HG03558 (cell line): ENCODE data around the gene ZBTB16.
"Not testable (repeated sequence)": the region's sequence is repeated elsewhere in the genome, so short reads cannot be mapped to it uniquely, and the experiment has no call there.

Experiments
- ATAC-seq: cut with Tn5 transposase; IDR thresholded peaks from one replicate; pipeline ENCODE4 v1.9.1; 2021; ENCODE audit warnings: moderate number of reproducible peaks; ENCODE audit not compliant: unreplicated experiment; ENCODE audit errors: extremely low read depth

Gene ZBTB16

DNA sequence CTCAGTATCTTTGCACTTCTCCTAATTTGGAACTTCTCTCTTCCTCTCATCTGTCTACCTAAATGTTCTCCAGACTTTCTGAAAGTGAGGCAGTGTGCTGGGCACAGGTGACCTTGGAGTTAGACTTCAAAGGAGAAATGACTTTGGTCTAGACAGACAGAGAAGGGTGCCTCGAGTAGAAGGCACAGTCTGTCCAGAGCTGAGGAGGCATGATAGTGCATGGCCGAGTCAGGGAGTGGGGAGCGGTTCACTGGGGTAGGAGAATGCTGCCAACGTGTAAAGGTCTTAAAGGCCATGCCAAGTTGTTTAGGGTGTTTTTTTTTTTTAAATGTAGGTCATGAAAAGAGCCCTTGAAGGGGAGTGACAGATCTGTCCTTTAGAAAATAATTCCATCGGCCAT lies 17.3 kb upstream of the ZBTB16 start:
- ATAC-seq, result no peak

DNA sequence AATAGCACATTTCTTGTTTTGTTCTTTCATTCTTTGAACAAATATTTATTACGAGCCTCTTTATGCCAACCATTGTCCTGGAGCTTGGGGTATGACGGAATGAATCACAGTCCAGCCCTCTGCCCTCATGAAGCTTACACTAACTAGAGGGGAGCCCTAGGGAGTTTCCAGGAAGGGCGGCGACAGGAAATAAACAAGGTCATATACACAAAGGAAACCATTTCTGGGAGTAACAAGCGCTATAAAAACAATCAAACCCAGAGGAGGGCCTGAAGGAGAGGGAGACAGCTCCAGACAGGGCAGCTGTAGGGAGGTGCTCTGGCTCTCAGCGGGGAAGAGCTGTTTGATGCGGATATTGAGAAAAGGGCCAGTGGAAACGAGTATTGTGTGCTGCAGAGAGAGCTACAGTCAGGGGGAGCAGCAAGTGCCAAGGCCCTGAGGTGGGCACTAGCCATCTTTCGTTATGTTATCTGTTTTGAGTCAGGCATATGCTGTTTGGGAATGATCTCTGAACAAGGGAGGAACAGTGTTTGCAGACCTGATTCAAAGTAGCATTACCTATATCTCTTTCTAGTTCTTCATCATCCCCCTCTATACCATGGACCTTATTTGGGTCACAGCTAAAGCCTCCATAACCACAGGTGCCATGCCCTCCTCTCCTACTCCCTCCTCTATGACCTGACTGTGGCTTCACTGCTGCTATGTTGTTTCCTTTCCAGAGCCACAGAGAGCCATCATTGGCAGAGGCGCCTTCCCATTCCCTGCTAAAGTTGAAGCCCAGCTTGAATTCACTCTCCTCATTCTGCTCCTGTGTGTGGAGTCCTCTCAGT lies 15.3 kb upstream of the ZBTB16 start:
- no peak for ATAC-seq

DNA sequence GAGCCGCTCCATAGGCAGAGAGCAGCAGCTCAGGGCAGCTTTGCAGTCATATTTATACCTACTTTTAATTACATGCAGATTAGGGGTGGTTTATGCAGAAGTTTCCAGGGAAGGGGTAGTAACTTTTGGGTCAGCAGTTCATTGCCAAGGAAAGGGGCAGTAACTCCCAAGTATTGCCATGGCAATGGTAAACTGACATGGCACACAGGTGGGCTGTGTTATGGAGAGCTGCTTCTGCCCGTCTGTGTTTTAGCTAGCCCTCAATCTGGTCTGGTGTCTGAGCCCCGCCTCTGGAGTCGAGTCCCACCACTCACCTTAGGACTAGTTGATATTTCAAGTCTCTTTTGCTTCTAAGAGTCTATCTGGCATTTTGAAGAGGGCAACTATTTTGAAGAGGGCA lies 12.2 kb upstream of the ZBTB16 start:
- no peak for ATAC-seq

DNA sequence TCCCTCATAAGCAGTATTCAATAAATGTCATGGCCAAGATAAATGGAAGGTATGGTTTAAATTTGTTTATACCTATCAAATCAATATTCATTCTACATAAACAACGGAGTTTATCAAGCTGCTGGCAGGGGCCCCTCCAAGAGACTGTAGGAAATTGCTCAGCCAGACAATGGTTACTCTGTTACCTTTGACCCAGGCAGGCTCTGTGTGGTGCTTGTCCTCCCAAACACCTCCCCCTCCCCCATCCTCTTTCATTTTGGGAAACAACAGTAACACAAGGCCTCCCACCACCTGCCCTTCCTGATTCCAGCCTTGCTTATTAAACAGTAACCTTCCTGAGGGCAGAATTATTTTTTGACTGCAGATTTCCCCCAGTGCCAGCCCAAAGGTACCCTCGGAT lies 10.5 kb upstream of the ZBTB16 start:
- no peak for ATAC-seq

DNA sequence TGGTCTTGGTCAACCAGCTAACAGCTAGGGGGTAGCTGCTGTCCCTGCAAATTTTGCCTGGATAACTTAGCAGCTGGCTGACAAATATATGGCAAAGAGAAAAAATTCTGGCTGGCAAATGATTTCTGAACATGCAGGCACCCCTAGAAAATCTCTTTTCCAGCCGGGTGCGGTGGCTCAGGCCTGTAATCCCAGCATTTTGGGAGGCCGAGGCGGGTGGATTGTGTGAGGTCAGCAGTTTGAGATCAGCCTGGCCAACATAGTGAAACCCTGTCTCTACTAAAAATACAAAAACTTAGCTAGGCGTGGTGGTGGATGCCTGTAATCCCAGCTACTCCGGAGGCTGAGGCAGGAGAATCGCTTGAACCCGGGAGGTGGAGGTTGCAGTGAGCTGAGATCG lies 9.7 kb upstream of the ZBTB16 start:
- not testable (repeated sequence) for ATAC-seq

DNA sequence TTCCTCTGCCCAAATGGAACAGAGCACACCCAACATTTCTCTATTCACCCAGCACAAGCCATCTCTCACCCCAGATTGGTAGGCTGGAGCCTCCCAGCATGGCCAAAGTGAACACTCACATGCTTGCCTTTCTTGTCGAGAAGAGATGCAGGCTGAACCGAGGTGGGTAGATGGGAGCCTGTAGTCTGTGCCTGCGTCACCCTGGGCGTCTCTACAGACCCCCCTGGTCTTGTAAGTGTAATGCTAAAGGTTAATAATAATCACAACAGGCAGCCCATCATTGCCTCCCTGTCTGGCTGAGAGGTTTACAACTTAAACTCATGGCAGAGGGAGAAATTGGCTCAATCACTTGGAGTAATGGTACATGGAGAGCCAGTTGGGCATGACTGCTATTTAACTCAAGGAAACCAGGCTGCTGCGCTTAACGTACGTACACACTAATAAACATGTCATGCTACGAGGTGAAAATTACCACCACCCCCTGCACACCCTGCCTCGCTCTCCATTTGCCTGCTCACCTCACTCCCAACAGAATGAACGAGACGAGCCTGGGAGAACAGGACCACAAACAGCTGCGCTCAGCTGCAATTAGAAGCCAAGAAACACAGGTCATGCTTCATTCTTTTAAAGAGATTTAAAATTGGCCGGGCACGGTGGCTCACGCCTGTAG lies 9.1 kb upstream of the ZBTB16 start:
- no peak for ATAC-seq

DNA sequence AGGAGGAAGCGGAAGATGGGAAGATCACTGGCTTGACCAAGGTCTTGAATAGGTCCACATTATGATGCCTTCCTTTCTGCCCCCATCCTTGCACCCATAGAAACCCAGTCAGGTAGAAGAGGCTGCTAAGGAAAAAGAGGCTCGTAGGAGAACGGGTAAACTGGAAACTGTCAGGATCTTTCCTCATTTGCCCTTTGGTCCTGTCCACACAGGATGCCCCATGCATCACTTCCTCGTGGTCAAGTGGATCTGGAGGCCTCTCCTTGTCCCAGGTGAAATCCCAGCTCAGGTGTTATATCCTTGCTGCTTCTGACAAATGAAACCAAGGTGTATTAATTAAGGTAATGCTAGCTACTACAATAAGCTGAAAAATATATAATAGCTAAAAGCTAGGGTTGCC lies 8.0 kb upstream of the ZBTB16 start:
- ATAC-seq, result no peak

DNA sequence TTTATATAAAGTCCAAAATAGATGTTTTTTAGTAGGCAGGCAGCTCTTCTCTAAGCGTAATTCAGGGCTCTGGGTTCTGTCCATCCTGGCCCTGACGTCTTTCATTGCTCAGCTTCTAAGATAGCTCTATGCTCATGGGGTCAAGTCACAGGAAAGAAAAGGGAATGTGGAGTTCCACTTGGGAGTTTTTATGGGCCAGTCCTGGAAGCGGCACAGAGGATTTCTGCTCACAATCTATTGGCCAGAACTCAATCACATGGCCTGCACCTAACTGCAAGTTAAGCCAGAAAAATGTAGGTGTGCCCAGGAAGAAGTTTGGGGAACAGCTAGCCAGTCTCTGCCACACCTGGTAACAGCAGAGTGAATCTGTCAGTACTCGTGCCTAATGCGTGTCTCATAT lies 7.4 kb upstream of the ZBTB16 start:
- no peak for ATAC-seq

DNA sequence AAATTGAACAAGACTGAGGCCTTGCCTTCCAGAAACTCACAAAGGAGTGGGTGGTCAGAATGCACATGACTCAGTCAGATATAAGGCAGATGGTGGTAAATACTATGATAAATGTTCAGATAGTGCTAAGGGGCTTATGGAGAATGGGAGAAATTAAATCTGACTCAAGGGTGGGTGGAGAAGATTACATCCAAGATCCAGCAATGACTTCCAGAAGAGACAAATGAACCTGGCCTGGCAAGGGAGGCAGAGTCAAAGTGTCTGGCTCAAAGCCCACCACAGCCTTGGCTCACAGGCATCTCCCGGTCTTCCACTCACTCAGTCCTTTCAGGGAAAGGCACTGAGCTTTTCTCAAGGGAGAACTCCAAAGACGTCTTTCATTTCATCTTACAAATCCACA lies 6.1 kb upstream of the ZBTB16 start:
- ATAC-seq, result no peak

DNA sequence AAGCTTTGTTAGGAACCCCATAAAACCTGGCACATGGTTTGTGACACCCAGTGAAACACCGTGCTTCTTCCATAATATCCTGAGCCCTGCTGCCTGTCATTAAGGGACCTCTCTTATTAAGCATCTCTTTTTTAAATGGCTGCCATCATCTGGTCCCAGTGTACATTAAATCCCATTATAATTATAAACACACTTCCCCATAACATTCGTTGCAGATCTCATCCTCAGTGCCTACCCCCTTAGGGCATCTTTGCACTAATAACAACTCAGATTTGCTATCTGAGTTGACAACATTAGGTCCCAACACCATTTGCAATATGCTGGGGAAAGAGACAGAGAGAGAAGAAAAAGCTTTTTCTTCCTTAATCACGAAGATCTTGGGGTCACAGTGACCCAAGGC lies 4.7 kb upstream of the ZBTB16 start:
- ATAC-seq, result no peak

DNA sequence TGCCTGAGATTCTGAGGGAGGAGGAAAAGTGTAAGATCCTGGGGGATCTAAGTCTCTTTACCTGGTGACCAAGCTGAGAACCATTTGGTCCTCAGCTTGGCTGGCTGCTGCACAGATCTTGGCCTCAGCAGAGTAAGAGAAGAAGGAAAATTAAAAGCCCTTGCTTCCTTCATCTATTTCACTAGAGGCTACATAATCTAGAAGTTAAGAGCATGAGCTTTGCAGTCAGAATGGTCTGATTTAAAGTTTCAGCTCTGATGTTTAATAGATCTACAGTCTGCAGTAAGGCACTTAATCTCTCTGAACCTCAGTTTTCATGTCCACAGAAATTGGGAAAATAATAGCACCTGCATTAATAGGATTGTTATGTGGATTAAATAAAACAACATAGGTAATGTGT lies 3.1 kb upstream of the ZBTB16 start:
- no peak for ATAC-seq

DNA sequence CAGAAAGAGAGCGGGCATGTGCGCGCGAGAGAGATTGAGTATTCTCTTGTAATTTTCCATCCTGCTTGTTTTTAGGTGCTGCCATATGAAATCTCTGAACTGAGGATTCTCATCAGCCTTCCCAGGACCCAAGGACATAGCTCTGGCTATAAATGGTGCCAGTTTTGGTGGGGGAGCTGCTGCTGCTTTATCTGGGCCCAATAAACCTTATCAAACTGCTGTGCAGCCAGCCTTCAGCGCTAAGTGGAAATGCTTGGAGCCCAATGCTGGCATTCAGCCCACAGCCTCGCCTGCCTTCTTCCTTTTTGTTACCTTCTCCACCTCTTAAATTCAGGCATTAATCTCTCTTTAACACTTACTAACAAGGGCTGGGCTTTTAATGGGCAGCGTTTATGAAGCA lies 2.4 kb upstream of the ZBTB16 start:
- no peak for ATAC-seq

DNA sequence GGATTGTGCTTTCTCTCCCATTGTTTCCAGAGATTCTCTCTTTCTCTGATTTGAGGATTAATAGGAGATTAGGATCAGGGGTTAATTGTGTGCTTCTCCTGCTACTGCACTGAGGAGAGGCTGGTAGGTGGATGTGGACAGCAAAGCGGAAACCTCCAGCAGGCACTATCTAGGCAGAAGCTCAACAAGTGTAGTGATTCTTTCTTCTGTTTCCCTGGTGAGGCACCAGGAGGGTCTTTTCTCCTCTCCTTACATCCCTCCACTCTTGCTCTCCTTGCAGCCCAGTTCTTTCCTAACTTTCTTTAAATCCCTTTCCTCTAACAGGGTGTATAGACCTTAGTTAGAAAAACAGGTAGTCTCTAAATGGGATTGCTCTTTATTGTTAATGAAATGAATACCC lies 1.9 kb upstream of the ZBTB16 start:
- no peak for ATAC-seq

DNA sequence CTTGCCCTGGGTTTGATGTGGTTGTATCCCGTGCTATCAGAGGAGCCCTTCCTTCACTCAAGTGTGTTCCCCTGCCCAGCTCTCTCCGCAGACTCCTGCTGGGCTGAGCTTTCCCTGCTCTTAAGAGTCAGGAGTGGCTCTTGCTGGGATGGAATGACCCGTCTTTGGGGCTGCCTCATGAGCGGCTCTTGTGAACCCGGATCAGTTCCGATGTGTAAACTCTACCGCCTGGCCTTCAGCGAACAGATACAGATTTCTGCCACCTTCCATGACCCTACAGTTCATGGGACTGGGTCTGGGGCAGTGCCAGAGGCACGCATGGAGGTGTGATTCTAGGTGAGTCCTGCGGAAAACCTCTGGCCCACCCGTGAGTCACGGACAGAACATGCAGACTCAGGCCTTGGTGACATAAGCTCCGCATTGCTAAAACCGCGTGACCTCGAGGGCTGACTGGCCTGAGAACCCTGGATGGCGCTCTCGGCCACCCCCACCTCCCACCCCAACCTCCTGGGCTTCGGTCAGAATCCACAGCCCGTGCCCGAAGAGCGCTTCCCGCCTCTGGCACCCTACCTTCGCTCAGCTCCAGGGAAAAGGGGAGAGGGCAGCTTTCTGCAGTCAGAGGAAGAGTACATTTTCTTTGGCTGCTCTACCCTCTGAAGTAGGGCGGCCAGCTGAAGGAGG lies 1.3 kb upstream of the ZBTB16 start:
- no peak for ATAC-seq

DNA sequence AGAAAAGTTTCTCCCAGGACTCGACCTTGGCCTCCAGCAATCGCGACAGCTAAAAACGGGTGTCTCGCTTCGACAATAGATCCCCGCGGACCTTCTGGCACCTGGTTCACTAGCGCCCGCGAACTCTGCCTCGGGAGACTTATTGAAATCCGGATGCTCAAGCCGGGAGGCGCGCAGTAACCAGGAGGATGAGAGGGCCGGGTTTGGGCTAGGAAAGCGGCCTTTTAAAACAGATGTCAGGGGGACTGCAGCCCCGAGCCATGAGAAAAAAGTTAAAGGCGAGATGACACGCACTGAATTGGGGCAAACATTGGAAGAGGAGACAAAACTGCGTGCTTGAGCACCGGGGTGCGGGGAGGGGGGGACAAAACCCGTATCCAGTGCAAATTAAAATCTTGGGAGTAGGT lies 637 bp upstream of the ZBTB16 start:
- ATAC-seq, result no peak

DNA sequence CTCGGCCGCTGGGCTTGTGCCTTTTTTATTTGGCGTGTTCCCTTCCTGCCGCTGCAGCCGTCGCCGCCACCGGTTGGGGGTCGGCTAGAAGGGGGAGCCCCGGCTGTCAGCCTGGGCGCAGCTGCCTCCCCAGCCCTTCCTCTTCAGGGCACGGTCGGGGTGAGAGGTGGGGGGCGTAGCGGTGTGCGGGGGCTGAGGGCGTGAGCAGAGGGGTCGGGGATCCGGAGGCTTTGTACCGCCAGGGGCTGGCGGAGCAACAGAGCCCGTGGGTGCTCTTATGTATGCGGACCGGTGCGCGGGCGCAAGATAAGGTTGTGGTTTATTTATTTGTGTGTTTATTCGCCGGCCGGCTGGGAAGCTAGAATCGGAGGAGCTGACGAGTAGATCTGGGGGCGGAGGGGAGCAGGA lies 477 bp downstream of the ZBTB16 start:
- ATAC-seq, result no peak

DNA sequence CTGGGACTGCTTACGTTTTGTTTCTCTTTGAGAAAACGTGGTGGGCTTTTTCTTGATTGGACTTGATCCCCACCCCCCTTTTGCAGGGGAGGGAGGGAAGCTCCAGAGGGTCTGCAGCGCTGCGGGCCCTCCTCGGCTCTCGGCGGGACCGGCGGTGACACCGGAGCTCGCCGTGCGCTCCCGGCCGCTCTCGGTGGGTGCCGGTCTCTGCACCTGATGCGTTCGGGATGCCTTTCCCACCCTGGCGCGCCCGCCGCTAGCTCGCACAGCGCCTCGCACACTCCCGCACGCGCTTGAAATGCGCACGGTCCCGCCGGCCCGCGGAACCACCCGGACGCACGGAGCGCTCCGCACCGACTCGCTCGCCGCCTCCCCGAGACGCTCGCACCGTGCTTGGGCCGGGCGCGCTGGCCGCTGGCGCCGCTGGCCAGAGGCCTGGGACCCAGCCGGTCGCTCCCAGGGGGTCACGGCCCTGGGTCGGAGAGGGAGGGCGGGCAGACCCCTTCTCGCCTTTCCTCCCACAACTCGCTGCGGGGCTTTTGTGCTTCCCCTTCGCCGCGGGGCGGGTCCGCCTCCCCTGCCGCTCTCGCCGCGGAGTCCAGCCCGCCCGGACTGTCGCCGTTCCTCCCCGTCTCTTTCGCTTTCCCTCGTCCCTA lies 1.0 kb downstream of the ZBTB16 start:
- ATAC-seq, result no peak

DNA sequence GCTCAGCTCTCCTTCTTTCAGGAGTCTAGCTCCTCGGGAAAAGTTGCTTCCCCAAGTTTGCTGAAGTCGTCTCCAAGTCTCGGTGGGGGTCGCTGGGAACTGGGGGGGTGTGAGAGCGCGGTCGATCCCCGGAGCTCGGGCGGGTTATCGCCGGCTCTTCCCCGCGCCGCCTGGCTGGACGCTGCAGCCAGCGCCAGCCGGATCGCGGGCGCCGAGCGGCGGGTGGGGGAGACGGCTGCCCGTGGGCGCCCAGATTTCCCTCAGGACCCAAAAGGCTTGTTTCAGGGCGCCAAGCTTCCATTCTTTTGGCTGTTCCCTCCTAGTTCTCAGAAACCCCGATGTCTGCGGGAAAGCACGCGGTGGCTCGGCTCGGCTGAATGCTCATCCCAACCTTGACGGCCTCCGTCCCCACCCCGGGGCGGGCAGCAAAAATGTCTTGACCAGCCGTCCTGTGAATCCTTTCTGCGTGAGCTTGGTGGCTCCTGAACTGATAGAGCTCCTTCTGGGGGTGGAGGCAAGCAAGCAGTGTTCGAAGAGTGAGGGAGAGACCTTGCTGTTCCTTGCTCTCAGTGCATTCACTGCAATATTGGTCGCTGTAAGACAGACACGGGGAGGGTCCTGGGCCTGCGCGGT lies 1.7 kb downstream of the ZBTB16 start:
- ATAC-seq, result no peak

DNA sequence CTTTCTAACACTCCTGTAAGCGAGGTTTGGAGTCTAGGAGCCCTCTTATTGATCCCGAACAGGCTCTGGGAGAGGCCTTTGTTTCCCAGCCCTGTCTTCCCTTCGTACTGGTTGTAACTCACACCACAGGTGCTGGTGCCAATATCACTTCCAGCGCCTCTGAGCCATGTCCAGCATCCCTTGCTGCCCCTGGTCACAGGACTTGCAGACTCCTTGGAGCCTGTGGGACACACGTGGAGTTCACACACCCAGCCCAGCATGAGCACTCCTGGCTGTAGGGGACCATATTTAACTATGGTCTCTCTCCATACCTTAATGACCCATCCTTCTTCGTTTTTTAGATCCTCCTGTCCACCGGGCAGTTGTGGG lies 2.2 kb downstream of the ZBTB16 start:
- no peak for ATAC-seq

DNA sequence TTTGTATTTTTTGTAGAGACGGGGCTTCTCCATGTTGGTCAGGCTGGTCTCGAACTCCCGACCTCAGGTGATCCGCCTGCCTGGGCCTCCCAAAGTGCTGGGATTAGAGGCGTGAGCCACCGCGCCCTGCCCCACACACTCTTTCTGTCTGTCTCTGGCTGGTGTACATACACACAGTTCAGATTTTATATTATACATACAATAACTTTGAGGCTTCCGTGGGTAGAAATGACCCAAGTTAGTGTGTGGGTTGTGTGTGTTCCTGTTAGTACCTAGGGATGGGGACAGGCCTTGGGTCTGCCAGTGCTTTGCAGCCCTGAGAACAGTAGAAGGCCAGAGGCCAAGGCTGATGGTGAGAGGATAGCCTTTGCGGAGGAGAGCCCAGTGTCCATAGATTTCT lies 2.8 kb downstream of the ZBTB16 start:
- ATAC-seq, result no peak
